UCSD-AML1 (cell line): Measurements from ENCODE around the gene MAP3K20.
"Not testable (repeated sequence)": the region's sequence is repeated elsewhere in the genome, so short reads cannot be mapped to it uniquely, and the experiment has no call there.

Experiments
- DNase-seq: peaks from one replicate; lab custom pipeline; 2025; ENCODE audit not compliant: unreplicated experiment; lab: John Stamatoyannopoulos, UW

Gene MAP3K20

DNA sequence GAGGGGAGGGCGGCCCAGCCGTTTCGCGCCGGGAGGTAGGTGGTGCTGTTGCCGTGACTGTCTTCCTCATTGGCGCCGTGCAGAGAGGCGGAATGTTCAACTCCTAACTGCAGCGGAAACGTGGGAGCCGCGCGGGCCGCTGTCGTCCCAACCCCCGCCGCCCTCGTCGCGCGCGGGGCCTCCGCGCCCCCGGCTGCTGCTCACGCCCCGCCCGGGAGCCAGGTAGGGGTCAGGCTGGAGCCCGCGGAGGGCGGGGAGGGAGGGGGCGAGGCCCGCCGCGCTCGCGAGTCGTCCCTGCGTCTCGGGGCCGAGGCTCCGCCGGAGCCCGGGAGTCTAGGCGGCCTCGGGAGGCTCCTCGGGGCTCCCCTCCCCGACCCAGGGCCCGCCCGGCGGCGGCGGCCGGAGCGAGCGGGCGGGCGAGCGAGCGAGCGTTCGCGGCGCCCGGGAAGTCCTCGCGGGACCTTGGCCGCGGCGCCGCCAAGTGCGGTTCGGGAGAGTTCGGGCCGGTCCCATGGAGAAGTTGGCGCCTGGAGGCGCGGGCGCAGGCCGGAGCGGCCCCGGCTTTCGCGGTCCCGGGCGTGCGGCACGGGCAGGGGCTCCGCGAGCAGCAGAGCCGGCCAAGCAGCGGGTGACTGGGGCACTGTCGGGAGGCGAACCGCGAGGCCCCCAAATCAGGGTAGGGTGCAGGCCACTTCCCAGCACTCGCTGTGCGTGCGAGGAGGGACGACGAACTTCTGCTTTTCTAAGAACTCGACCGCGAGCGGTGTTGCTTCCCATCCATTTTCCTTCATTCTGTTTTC, at the start of gene MAP3K20:
Gene MAP3K20, plus strand, starts transcription at position 66 of the 800 bp plus-strand sequence. CDS start 15,186 bp downstream, outside the sequence.
- peak; percentile 77 for DNase-seq

DNA sequence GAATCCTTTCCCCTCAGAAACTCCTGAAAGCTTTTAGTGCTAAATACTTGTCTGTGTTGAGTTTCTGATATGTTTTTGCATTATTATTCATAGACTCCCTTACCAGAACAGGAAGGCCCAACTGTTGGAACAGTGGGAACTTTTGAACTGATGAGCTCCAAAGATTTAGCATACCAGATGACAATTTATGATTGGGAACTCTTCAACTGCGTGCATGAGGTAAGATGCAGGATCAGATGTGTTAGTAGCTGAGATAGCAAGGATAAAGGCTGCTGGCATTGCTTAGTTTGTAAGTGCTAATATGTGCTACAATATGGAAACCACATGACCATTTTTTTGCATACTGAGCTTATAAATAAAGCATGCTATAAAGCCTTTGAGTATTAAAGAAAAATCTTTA, 49.2 kb upstream of the MAP3K20 start:
- DNase-seq: no peak

DNA sequence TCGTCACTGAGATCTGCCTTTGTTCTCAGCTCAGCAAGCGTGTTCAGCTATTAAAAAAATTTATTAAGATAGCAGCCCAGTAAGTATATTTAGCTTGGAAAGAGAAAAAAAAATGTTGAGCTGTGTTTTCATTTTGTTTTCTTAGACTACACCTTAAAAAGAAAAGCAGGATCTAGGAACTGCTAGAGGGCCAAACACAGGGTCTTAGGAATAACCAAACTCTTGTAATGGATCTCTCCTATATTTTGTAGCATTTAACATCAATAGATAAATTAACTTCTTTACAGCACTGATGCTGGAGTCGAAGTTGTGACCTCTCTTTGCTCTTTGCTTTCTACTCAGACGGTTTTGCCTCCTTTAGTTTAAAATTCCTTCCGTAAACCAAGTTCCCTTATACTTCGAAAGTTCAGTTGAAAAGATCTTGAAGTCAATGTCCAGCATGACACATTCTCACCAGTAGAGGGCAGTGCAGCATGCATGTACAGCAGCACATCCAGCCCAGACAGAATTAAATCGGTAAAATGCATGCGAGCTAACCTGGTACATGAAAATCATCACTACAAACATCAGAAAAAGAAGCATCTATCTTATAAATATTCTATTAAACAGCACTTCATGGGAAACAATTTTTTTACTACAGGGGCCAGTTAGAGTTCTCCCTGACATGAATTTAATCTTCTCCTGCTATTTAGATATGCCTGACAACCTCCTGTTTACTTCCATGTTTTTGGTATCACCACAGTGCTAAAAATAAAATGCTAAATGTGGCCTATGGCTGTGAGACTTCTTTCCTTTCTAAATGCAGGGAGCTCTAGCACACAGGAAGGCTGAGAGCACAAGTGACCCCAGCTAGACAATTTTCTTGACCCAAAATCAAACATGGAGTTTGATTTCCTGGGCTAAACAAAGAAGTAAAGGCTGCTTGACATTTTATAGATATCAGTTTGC, 48.2 kb upstream of the MAP3K20 start:
- peak; percentile 54 for DNase-seq

DNA sequence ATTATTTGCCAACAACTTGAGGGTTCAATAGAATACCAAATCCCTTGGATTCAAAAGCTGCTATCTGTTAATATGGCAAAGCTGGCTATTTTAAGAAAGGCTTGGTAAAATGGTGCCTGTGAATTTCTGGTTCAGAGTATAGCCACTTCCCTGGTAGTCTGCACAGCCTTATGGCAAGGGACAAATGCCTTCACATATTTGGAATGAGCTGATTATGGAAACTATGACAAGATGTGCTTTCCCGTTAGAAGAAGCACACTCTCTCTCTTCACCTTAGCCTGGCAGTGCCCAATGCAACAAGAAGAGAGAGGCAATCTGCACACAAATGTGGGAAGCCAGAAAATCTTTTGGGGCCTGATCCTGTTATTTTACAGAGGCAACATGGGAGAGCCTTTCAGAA, 47.5 kb upstream of the MAP3K20 start:
- no peak for DNase-seq

DNA sequence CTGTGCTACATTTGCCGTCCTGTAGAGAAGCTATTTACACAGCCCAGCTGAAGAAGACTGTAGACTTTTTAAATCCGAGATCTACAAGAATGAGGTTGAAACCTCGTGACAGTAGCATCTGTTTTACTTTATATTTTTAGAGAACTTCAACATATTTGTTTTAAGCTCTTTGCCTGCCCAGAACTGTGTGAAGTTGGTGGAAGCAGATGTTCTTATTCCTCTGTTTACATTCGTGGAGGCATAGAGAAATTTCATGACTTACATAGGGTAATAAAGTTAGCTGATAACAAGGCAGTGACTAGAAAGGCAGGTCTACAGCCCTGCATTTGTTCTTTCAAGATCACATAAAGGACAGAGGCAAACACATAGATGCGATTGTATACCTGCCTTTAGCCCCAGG, 47.0 kb upstream of the MAP3K20 start:
- DNase-seq: no peak

DNA sequence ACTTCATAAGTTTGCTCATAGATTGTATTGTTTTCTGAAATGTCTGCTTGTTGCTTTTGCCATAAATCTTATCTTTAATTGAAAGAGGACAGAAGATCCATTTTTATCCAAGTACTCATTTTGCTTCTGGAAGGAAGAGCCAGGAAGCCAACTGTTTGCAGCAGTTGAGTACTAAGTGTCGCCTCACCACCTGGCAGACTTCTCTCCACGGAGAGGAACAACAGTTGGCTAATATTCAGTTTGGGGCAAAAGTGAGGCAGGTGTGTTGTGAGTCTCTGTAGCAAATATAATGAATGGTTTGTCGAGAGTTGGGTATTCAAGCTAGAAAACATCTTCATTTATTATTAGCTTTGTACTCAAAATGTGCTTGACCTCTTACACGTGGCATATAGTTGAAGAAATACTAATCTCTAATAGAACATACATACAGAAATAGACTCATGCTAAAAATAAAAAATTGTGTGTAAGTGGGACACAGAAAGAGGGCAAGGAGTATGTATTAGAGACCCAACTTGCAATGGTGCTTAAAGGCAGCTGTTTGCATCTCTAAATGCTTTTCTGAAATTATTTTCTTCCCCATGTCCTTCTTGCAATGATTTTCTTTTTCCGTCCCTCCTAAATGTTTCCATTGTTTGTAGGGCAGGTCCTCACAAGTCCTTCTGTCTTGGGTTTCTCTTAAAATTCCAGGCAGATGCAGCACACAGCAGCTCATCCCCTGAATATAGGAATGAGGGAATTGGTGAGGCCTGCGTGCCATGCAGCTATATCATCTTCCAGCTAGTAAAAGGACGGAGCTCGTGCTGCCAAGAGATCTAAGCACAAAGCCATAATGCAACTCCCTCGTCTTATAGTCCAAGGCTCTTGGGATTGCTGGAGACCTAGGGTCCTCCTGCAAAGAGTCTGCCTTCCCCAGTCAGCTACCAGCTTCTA, 44.8 kb upstream of the MAP3K20 start:
- DNase-seq: no peak

DNA sequence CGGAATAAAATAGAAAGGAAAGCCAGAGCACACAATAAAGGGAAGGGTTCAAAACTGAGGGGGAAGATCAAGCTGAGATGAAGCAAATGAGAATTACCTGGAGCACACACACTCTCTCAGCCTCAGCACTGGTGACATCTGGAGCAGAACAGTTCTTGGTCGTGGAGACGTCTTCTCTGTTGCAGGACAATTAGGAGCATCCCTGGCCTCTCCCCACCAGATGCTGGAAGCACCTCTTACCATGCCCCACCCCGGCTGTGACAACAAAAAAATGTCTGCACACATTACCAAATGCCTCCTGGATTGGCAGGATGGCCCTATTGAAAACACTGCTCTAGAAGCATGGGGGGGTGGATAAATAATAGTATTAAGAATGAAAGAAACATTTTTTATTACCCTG, 43.6 kb upstream of the MAP3K20 start:
- DNase-seq: no peak

DNA sequence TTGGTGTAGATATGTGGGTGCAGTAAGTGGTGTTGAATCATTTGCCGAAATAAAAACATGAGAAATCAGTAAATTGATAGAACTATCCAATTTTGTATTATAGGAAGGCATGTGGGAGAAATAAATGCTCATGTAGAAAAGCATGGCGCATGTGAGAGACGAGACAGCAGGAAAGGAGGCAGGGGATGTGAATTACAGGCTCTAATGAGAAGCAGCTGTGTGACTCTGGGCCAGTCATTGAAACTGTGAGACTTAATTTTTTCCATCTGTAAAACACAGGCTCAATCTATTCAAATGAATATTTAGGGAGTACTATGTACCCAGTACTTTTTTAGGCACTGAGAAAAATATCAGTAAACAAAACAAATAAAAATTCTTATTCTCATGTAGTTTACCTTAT, 42.6 kb upstream of the MAP3K20 start:
- DNase-seq: no peak

DNA sequence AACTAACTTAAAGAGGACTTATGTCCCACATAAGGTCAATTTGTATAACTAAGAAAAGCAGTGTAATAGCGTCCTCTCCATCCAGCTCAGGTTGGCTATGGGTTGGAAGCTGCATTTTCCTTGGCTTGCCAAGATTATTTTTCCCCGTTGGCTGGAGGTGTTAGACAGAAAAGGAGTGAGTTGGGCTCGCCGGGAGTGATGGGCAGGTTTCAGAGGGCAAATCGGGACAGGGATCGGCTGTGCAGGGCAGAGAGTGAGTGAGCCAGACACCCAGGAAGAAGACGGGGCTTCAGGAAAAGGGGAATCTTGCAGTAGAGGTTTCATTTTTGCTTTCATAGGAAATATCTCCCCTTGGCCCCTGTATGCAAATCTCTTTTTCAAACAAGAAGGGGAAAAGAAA, 41.5 kb upstream of the MAP3K20 start:
- DNase-seq: no peak

DNA sequence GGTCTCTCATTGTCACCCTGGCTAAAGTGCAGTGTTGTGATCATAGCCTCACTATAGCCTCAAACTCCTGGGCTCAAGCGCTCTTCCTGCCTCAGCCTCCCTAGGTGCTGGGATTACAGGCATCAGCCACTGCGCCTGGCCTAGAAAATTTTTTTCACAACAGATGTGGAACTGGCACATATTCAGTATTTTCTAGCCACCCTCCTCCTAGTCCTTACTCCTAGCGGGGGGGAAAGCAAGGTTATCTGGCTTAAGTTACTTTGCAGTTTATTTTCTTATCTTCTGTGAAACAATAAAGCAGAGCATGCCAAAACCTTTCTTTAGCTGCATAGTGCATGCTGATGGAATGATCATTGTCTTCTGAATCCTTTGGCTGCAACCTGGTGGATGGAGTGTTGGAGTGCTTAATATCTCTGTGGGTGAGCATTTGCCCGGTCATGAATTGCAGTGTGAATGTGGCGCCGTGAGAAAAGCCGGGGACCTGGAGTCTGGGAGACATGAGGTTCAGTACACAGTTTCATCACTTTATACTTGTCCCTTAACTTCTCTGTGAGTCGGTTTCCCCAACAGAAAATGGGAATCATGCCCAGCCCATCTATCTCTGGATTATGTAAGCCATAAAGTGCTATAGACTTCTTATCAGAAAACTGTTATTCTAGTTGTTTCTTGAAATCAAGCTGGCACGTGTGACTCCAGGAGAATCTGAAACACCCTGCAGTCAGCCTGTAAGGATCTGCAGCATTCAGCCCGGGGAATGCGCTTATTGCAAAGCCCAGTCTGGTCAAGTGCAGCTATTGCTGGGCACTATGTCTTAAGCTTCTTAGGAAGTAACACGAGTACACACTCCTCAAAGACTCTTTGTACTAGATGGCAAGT, 38.2 kb upstream of the MAP3K20 start:
- no peak for DNase-seq

DNA sequence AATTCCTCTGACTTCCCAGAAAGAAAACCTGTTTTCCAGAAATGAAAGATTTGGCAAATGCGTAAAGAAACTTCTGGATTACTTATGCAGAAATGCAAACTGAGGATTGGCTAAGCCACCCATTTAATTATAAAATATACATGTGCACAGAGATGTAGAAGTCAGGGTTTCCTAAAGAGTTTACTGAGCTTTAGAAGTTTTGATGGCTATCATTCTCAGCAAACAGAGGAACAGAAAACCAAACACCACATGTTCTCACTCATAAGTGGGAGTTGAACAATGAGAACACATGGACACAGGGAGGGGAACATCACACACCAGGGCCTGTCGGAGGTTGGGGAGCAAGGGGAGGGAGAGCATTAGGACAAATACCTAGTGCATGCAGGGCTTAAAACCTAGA, 37.4 kb upstream of the MAP3K20 start:
- DNase-seq: not testable (repeated sequence)

DNA sequence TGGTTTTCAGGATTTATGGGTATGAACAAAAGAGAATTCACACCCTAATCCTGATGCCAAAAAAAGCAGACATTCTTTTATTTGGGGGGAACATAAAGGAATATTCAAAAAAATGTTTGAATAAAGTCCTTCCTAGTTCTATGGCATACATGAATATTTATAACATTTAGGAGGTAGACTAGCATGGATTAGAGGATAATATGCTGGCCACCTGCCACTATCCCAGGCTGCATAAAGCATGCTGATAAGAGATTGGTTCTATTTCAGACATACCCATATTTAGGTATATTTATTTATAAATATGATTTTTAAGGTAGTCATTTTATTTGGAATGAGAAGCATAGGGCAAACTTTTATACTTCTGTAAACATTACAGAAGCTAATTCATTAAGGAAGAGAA, 34.9 kb upstream of the MAP3K20 start:
- no peak for DNase-seq

DNA sequence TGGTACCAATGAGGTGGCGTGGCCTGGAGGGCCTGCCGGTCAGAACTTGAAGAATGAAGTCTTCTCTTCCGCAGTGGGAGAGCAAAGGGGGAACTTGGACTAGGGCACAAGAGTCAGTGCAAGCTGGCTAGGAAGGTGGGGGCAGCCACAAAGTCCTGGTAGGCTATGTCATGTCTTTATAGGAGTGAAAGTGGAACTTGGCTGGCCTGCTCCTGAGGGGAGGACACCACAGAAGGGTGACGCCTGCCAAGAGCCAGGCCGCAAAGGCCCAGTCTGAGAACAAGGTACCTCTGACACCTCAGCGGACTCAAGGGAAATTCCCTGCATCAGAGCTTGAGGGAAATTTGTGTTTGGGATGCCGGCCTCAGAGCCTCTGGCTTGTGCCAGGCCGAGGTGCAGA, 32.2 kb upstream of the MAP3K20 start:
- DNase-seq: no peak

DNA sequence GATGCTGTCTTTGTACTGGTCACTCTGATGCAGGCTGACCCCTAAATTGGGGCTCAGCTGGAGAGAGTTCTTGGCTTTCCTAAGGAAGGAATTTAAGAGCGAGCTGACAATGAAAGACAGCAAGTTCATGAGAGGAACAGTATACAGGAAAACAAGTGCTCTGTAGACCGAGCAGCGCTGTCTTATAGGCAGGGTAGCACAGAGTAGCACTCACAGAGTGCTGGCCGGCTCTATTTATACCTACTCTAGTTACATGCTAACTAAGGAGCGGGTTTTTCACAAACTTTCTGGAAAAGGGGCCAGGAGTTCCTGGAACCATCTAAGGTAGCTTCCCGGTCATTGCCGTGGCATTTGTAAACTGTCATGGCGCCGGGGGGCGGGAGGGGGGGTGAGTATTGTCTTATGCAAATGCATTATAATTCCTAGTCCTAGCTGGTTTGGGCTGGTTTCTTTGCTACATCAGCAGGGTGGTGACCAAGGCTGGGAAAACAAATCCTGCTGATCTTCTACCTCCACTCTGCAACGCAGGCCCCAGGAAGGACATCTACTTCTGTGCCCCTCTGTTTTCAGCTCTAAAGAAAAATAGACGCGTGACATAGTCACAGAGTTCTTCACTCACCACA, 31.6 kb upstream of the MAP3K20 start:
- DNase-seq: no peak

DNA sequence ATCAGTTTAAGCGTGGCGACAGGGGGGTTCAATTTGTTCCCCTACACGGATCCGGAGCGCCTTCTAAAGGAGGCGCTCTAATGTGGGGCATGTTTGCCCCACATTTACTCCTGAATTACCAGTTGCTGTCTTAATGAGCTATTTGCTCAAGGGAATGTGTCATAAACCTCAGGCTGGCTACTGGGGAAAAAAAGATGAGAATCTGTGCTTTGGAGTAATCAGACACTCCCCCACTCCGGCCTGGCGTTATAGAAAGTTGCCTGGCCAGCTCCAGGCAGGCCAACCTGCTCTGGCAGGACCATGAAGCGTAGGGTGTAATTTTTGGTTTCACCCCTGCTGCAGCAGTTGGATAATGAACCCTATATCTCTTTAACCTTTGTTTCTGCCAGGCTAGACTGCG, 31.0 kb upstream of the MAP3K20 start:
- DNase-seq: no peak

DNA sequence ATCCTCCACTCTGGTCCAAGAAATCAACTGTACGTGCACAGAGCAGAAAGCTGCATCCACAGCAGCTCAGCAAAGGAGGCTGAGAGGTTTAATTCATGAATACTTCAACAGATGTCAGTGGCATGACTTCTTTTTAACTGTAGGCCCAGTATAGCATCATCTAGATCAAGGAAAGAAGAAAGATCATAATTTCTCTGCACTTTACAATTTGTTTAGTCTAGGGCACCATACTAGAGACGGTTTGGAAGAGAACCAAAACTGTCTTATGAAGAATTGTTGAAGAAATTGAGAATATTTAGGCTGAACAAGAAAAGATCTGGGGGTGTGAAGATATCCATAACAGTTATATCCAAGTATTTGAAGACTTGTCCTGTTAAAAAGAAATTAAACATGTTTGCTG, 30.5 kb upstream of the MAP3K20 start:
- DNase-seq: no peak

DNA sequence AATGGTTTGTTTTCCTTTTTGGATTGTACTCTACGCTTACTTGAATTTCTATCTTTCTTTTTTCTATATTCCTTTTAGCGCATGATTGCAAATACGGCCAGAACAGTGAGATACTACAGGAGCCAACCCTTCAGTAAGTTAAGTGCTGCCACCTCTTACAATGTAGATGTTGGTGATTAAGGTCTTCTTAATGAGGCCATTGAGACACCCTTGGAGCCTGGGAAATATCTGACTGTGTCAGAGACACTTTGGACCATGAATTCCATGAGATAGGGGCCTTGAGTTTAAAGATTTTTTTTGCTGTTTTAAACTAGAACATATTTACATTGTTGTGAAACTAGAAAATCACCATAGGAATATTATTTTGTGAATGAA, 27.1 kb upstream of the MAP3K20 start:
- DNase-seq: no peak

DNA sequence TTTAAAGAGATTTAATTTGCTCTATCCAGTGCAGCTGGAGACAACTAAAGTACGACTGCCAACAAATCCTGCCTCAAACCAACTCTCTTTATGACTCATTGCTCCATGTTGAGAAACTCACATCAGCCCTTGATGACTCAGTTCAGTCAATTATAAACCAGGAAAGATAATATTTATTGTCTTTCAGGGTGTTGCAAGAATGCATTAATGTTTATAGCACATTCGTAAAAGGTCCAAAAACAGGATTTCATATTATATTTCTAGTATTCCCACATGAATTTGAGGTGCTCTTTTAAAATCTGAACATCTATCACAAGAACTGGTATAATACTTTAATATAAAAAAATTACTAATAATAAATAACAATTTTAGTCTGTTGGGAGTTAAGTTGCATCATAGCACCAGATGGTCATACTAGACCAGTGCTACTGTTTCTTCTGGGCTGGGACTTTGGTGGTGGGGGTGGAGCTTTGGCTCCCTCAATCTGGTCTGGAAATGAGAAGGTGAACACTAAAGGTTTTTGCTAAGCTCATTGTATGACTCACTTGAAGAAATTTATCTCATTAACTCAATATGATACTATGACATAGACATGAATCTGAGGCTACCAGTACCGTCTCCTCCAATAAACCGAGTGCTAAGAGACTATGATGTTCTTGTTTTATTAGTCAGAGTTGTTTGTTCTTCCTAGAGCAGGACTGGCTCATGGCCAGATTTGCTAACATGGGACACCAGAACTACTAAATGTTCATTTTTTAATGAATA, 26.6 kb upstream of the MAP3K20 start:
- no peak for DNase-seq

DNA sequence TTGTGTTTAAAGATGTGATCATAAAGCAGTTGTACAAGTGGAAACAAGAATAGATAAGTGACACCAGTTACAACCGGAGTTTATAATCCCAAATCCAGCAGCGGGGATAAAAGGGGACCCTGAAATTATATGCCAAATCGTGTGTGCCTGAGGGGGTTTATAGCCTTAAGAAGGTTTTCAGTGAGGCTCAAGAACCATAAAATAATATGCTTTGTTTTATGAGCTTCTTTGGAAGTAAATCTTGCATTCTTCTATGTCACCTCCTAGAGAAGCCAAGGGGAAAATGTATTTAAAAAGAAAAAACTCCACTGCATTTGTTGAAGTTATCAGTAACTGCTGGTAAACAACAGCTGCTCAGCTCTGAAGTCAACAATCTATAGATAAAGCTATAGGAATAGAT, 25.8 kb upstream of the MAP3K20 start:
- DNase-seq: no peak
